IgD-negative memory B cell (primary cell): ENCODE data around the gene HAGHL. TPM values are rescaled to one million over a fixed set of nuclear protein-coding genes. Genes with fewer than 3 reads are reported as not detected.
"Not testable (repeated sequence)": the region's sequence is repeated elsewhere in the genome, so short reads cannot be mapped to it uniquely, and the experiment has no call there.

Experiments
- H3K27ac Mint-ChIP-seq, 3 donors: one replicate each; pipeline ENCODE4 v1.8.0; 2020 to 2022; ENCODE audit warnings: mild to moderate bottlenecking in 3 of 3, mixed read lengths in 3 of 3, moderate library complexity in 1 of 3
- H3K27me3 Mint-ChIP-seq: one replicate; pipeline ENCODE4 v1.8.0; 2021; ENCODE audit warnings: mixed read lengths
- H3K36me3 Mint-ChIP-seq: one replicate; pipeline ENCODE4 v1.8.0; 2020; ENCODE audit warnings: mild to moderate bottlenecking, mixed read lengths
- H3K4me1 Mint-ChIP-seq, 3 donors: one replicate each; pipeline ENCODE4 v1.8.0; 2020 to 2022; ENCODE audit warnings: mixed read lengths in 3 of 3, mild to moderate bottlenecking in 1 of 3
- H3K4me3 Mint-ChIP-seq, 4 donors: one replicate each; pipeline ENCODE4 v1.8.0; 2020 to 2022; ENCODE audit warnings: mild to moderate bottlenecking in 4 of 4, mixed read lengths in 4 of 4, moderate library complexity in 3 of 4
- H3K9me3 Mint-ChIP-seq, 3 donors: one replicate each; pipeline ENCODE4 v1.8.0; 2020 to 2021; ENCODE audit warnings: mixed read lengths in 3 of 3, mild to moderate bottlenecking in 1 of 3
- polyA plus RNA-seq: library from polyadenylated mRNA; unstranded; fragments of 300-500 nt; fragmentation: Illumina TruSeq; gene quantifications from one replicate; pipeline ENCODE4 v1.2.3, GENCODE V29; 2021

Gene HAGHL
- polyA plus RNA-seq, 1 donor from 2014 or later, result 10.0 TPM

GRCh38 chr16:739560-740458 lies 12.9 kb downstream of the HAGHL start:
- Mint-ChIP-seq H3K4me1 (peaks cover 9 to 17% (median 10%) of the 10 kb centered on the region in 3 donors), H3K4me3 (peak overlapping the region; percentile 87 to 98 (median 91)), H3K27ac (peak overlapping the region in 2 of 3 donors; percentile 70 to 76), H3K9me3 (no peaks in the 10 kb centered on the region), H3K36me3 (peaks cover 4% of the 10 kb centered on the region), H3K27me3 (no peaks in the 10 kb centered on the region)

DNA sequence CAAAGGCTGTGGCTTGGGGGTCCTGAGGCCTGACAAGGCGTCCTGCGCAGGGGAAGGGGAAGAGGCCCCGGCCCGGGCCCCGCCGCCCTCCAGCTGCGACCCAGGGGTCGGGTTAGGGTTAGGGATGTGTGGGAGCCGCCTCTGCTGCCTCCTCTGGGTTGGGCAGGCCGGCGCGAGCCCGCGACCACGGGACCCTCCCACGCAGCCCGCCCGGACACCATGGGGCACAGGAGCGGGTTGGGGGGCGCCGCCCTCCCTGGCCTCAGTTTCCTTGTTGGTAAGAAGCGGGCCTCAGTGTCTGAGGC lies 13.5 kb downstream of the HAGHL start:
- Mint-ChIP-seq H3K36me3 (peaks cover 4% of the 10 kb centered on the region), H3K4me3 (peak overlapping the region; percentile 87 to 98 (median 89)), H3K9me3 (no peaks in the 10 kb centered on the region), H3K27me3 (no peaks in the 10 kb centered on the region), H3K4me1 (peaks cover 9 to 17% (median 10%) of the 10 kb centered on the region in 3 donors), H3K27ac (peak overlapping the region in 2 of 3 donors; percentile 82 to 89)

DNA sequence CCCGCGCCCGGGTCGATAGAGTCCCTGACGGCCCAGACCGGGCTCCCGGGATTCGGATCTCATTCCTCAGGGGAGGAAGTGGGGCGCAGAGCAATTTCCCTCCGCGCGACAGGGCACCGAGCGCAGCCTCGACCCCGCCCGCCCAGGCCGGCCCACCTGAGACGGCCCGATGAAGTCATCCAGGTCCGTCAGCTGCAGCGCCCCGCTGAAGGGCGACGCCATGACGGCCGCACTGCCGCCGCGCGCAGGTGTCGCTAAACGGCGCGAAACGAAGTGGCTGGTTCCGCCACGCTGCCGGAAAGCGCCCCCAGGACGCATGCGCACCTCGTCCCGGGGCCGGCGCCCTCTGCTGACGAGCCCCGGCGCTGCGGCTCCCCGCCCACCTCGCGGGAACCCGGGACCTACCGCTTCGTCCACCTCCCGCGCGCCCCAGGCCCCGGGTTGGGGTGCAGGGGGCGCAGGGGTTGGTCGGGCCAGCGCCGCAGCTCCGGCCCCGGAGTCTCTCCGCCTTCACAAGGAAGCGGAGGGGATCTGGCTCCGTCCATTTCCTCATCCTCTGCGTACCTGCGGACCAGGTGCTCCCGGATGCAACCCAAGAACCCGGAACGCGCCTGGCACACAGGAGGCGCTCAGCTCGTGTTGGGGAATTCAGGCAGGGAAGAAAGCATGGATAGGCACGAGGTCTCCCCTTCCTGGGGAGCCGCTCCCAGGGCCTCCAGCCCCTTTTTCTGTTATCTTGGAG lies 14.0 kb downstream of the HAGHL start, which contains the start of gene CIAO3:
Gene CIAO3, minus strand, starts transcription at position 234 of the 742 bp plus-strand sequence. Its CDS starts 12 bp downstream, at position 222.
- peaks cover 4% of the 10 kb centered on the region for H3K36me3 Mint-ChIP-seq
- no peaks in the 10 kb centered on the region for H3K27me3 Mint-ChIP-seq
- H3K4me3 Mint-ChIP-seq, result peak within 1 kb of the TSS; percentile 87 to 98 (median 89)
- peak within 1 kb of the TSS; percentile 57 to 89 (median 82) for H3K27ac Mint-ChIP-seq
- peaks cover 9 to 16% (median 10%) of the 10 kb centered on the region in 3 donors for H3K4me1 Mint-ChIP-seq
- no peaks in the 10 kb centered on the region for H3K9me3 Mint-ChIP-seq

- Mint-ChIP-seq H3K4me3 (peak overlapping the region; percentile 54 to 98 (median 84)), H3K27ac (peak overlapping the region in 2 of 3 donors; percentile 57 to 82), H3K27me3 (no peaks in the 10 kb centered on the region), H3K4me1 (peaks cover 9 to 10% (median 9%) of the 10 kb centered on the region in 3 donors), H3K36me3 (peaks cover 2% of the 10 kb centered on the region), H3K9me3 (no peaks in the 10 kb centered on the region)
Measured at GRCh38 chr16:741986-742629, 15.2 kb downstream of the HAGHL start.

GRCh38 chr16:742894-743293 lies 16.0 kb downstream of the HAGHL start:
- H3K36me3 Mint-ChIP-seq, H3K27me3 Mint-ChIP-seq, H3K9me3 Mint-ChIP-seq: not testable (repeated sequence)
- Mint-ChIP-seq H3K27ac (peak overlapping the region in 1 of 3 donors; percentile 82), H3K4me3 (peak overlapping the region in 1 of 4 donors; percentile 98), H3K4me1 (peaks cover 3 to 10% (median 5%) of the 10 kb centered on the region in 3 donors)

GRCh38 chr16:743794-744500 lies 17.0 kb downstream of the HAGHL start:
- Mint-ChIP-seq H3K36me3 (no peaks in the 10 kb centered on the region), H3K27ac (no peak overlapping the region), H3K4me1 (peaks cover 0 to 6% (median 2%) of the 10 kb centered on the region in 3 donors), H3K4me3 (no peak overlapping the region), H3K9me3 (no peaks in the 10 kb centered on the region), H3K27me3 (no peaks in the 10 kb centered on the region)

DNA sequence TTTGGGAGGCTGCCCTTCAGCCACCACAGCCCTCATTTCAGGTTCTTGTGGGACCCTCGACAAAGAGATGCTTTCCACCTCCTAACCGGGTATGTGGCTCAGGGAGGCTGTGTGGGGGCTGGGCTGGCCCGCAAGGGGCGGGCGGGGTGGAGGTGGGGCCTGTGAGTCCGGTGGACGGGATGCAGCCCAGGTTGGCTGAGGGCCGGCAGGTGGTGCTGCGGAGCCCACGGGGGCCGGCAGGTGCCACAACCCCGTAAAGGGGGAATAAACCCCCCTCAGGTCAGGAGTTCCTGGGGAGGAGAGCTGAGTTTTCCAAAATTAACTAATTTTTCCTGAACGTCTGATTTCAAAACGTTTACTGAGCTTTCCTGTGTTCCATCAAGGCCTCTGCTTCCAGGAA lies 18.8 kb downstream of the HAGHL start:
- Mint-ChIP-seq H3K27ac (no peak overlapping the region), H3K4me3 (no peak overlapping the region), H3K36me3 (no peaks in the 10 kb centered on the region), H3K27me3 (no peaks in the 10 kb centered on the region), H3K4me1 (peaks cover 0 to 1% (median 0%) of the 10 kb centered on the region in 3 donors), H3K9me3 (no peaks in the 10 kb centered on the region)

- H3K27ac Mint-ChIP-seq, result no peak overlapping the region
- H3K9me3 Mint-ChIP-seq, result no peaks in the 10 kb centered on the region
- peak overlapping the region in 1 of 4 donors; percentile 17 for H3K4me3 Mint-ChIP-seq
- H3K36me3 Mint-ChIP-seq, result no peaks in the 10 kb centered on the region
- peaks cover 0 to 1% (median 0%) of the 10 kb centered on the region in 3 donors for H3K4me1 Mint-ChIP-seq
- no peaks in the 10 kb centered on the region for H3K27me3 Mint-ChIP-seq
Measured at GRCh38 chr16:746637-747036, 19.7 kb downstream of the HAGHL start.

GRCh38 chr16:747978-748746 lies 21.3 kb downstream of the HAGHL start:
- H3K4me3 Mint-ChIP-seq, result no peak overlapping the region

GRCh38 chr16:749010-749409 lies 22.1 kb downstream of the HAGHL start:
- Mint-ChIP-seq H3K36me3 (no peaks in the 10 kb centered on the region), H3K9me3 (no peaks in the 10 kb centered on the region), H3K4me1 (peaks cover 0 to 1% (median 0%) of the 10 kb centered on the region in 3 donors), H3K27ac (no peak overlapping the region), H3K4me3 (no peak overlapping the region), H3K27me3 (peaks cover 1% of the 10 kb centered on the region)

More at GRCh38 chr16:747978-748746, 21.3 kb downstream of the HAGHL start:
- Mint-ChIP-seq H3K36me3 (no peaks in the 10 kb centered on the region), H3K27me3 (peaks cover 1% of the 10 kb centered on the region), H3K27ac (no peak overlapping the region), H3K4me1 (peaks cover 0 to 1% (median 0%) of the 10 kb centered on the region in 3 donors), H3K9me3 (no peaks in the 10 kb centered on the region)

DNA sequence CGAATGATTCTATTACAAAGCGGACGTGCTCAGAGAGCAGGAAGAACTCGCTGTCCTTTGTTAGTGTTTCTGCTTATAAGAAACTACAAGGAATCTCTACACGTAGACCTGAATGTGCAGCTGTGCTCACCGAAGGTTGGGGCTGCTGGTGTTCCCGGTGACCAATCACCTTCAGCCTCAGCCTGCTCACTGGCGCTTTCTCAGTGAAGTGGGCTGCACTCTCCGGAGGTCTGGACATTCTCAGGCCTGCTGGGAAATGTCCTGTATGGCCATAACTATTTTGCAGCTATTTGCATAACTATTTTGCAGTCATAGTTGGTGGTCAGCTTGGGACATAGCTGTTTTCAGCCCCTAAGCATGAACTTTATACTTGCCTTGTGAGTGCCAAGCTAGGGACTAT lies 23.6 kb downstream of the HAGHL start:
- no peak overlapping the region for H3K27ac Mint-ChIP-seq
- H3K9me3 Mint-ChIP-seq, result no peaks in the 10 kb centered on the region
- no peak overlapping the region for H3K4me3 Mint-ChIP-seq
- peaks cover 4% of the 10 kb centered on the region for H3K27me3 Mint-ChIP-seq
- no peaks in the 10 kb centered on the region for H3K36me3 Mint-ChIP-seq
- peaks cover 0 to 3% (median 1%) of the 10 kb centered on the region in 3 donors for H3K4me1 Mint-ChIP-seq

DNA sequence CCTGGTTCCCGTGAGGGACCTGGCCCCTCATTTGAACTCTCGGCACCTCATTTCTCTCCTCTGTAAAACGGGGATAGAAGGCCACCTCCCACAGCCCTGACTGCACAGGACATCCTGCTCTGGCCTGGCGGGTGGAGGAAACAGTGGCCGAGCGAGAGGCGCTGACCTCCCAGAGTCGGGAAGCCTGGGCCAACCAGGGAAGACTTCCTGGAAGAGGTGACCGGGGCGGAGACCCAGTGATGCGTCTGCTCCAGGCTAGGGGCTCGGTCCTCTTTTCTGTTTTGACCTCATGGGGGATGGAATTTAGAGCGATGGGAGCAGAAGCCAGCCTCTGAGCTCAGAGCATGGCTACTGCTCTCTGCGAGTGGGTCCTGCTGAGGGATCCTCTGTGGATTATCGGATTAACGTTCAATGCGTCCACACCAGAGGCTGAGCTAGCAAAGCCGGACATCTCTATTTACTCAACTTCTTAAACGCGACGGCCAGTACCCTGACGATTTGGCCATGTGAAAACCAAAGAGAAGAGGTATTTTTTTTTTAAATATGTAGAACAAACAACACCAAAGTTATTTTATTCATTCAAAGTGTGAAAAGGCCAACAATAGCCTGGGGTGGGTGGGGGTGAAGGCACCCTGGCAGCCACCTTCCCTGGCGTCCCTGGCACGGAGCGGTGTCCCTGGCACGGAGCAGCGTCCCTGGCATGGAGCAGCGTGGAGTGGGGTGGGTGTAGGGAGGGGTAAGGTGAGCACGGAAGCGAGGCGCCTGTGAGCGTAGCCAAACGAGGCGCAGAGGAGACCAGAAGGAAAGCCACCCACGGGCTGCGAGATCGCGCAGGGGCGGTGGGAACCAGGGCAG lies 24.5 kb downstream of the HAGHL start:
- no peak overlapping the region for H3K27ac Mint-ChIP-seq
- peaks cover 0 to 1% (median under 1%) of the 10 kb centered on the region in 3 donors for H3K9me3 Mint-ChIP-seq
- peaks cover 0 to 3% (median 1%) of the 10 kb centered on the region in 3 donors for H3K4me1 Mint-ChIP-seq
- no peak overlapping the region for H3K4me3 Mint-ChIP-seq
- no peaks in the 10 kb centered on the region for H3K36me3 Mint-ChIP-seq
- H3K27me3 Mint-ChIP-seq, result peaks cover 4% of the 10 kb centered on the region

DNA sequence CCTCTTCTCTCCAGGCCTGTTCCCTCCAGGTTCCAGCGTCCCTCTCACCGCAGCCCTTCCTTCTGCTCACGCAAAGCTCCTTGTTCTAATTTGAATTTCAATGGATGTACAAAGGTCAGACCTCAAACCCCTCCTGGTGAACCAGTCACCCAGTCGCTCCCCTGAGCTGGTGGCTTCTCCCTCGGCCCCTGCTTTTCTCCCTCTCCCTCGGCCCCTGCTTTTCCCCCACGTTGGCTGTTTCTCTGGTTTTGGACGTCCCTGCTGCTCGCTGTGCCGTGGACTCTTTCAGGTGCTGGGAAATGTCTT lies 25.1 kb downstream of the HAGHL start:
- Mint-ChIP-seq H3K4me1 (peaks cover 0 to 3% (median 1%) of the 10 kb centered on the region in 3 donors), H3K27me3 (peaks cover 4% of the 10 kb centered on the region), H3K36me3 (no peaks in the 10 kb centered on the region), H3K9me3 (peaks cover 0 to 4% (median 3%) of the 10 kb centered on the region in 3 donors), H3K4me3 (no peak overlapping the region), H3K27ac (no peak overlapping the region)
